ENCODE data around the gene CD177.
A peak's percentile ranks its signal among the peaks of the same experiment; 100 is the strongest.
"Not testable (repeated sequence)": the region's sequence is repeated elsewhere in the genome, so short reads cannot be mapped to it uniquely, and the experiment has no call there.

CD177 gene

GRCh38 chr19:43332058-43332922 lies 21.2 kb upstream of the CD177 start:
- no peak for DNase-seq

- not testable (repeated sequence) for DNase-seq
These were observed 17.0 kb upstream of the CD177 start for GRCh38 chr19:43336508-43336907.

GRCh38 chr19:43337737-43338136 lies 15.7 kb upstream of the CD177 start:
- no peak for DNase-seq

GRCh38 chr19:43338530-43338929 lies 15.0 kb upstream of the CD177 start:
- no peak for DNase-seq

GRCh38 chr19:43339243-43339930 lies 14.1 kb upstream of the CD177 start:
- not testable (repeated sequence) for DNase-seq

GRCh38 chr19:43340101-43340500 lies 13.4 kb upstream of the CD177 start:
- not testable (repeated sequence) for DNase-seq

GRCh38 chr19:43341098-43341497 lies 12.4 kb upstream of the CD177 start:
- DNase-seq, result not testable (repeated sequence)

GRCh38 chr19:43342104-43342503 lies 11.4 kb upstream of the CD177 start:
- peak; percentile 2 for DNase-seq

- not testable (repeated sequence) for DNase-seq
These were observed 9.1 kb upstream of the CD177 start for GRCh38 chr19:43344347-43344925.

- not testable (repeated sequence) for DNase-seq
These were observed 3.7 kb upstream of the CD177 start for GRCh38 chr19:43349813-43350212.

GRCh38 chr19:43351998-43352746 lies 1.3 kb upstream of the CD177 start:
- no peak for DNase-seq

- DNase-seq, result no peak
These were observed 780 bp downstream of the CD177 start for GRCh38 chr19:43354305-43354627.

- DNase-seq, result not testable (repeated sequence)
These were observed 3.3 kb downstream of the CD177 start for GRCh38 chr19:43356749-43357148.

GRCh38 chr19:43362179-43362578 lies 8.7 kb downstream of the CD177 start:
- DNase-seq, result no peak

GRCh38 chr19:43362745-43363144 lies 9.3 kb downstream of the CD177 start:
- DNase-seq, result no peak

- not testable (repeated sequence) for DNase-seq
These were observed 12.2 kb downstream of the CD177 start for GRCh38 chr19:43365677-43366076.

GRCh38 chr19:43367822-43368221 lies 14.3 kb downstream of the CD177 start:
- DNase-seq, result no peak

- DNase-seq, result not testable (repeated sequence)
These were observed 15.4 kb downstream of the CD177 start for GRCh38 chr19:43368897-43369296.

- no peak for DNase-seq
These were observed 18.4 kb downstream of the CD177 start for GRCh38 chr19:43371909-43372308.

GRCh38 chr19:43372462-43372861 lies 19.0 kb downstream of the CD177 start:
- no peak for DNase-seq

GRCh38 chr19:43377624-43378023 lies 24.1 kb downstream of the CD177 start:
- not testable (repeated sequence) for DNase-seq

GRCh38 chr19:43380008-43380407 lies 26.5 kb downstream of the CD177 start:
- DNase-seq, result no peak

- no peak for DNase-seq
These were observed 27.4 kb downstream of the CD177 start for GRCh38 chr19:43380771-43381386.

All from midbrain (tissue), 1 donor.